NCI-H345 treated with DMSO at 0.1 percent for 48 hours (cell line): ENCODE measurements around the gene NACA.

ENCODE experiments used
- DNase-seq: peaks from one replicate; lab custom pipeline; 2025; ENCODE audit not compliant: unreplicated experiment; lab: John Stamatoyannopoulos, UW

The NACA gene

GRCh38 chr12:56688129-56688845 is 36.8 kb downstream of the NACA start, which contains the start of gene PTGES3:
Gene PTGES3 (minus strand): TSS chr12:56688284. CDS start chr12:56687999, 285 bp downstream.
- peak; percentile 97 for DNase-seq

- DNase-seq, result no peak
Measured at GRCh38 chr12:56687223-56688128, 37.6 kb downstream of the NACA start.

- no peak for DNase-seq
Measured at GRCh38 chr12:56684745-56685359, 40.2 kb downstream of the NACA start.

GRCh38 chr12:56682323-56682722 is 42.8 kb downstream of the NACA start:
- DNase-seq, result no peak

- no peak for DNase-seq
Measured at GRCh38 chr12:56679883-56680575, 45.1 kb downstream of the NACA start.

GRCh38 chr12:56678852-56679251 is 46.2 kb downstream of the NACA start:
- no peak for DNase-seq

GRCh38 chr12:56677680-56678079 is 47.4 kb downstream of the NACA start:
- no peak for DNase-seq

- DNase-seq, result no peak
Measured at GRCh38 chr12:56676851-56677580, 48.1 kb downstream of the NACA start.

GRCh38 chr12:56671608-56672007 is 53.5 kb downstream of the NACA start:
- no peak for DNase-seq

- DNase-seq, result no peak
Measured at GRCh38 chr12:56670836-56671235, 54.3 kb downstream of the NACA start.

GRCh38 chr12:56668197-56668457 is 57.0 kb downstream of the NACA start:
- no peak for DNase-seq
